Measurements from ENCODE around the gene CCDC24.

DNA sequence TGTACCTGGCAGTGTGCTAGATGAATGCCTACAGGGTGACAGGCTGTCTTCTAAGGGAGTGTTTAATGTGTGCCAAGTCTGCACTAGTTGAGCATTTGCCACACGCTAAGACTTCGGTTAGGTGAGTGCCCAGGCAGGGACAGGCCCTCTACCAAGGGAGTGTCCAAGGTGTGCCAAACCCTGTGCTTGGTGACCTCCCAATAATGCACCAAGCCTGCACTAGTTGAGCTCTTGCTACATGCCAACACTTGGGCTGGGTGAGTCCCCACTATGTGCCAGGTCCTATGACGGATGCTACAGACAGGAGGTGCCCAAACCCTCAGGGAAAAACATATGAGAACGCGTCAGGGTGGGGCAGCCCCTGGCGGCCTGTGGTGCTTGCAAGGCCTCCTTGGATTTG lies 29.1 kb downstream of the CCDC24 start:
- TF ChIP-seq, protein P1, sequence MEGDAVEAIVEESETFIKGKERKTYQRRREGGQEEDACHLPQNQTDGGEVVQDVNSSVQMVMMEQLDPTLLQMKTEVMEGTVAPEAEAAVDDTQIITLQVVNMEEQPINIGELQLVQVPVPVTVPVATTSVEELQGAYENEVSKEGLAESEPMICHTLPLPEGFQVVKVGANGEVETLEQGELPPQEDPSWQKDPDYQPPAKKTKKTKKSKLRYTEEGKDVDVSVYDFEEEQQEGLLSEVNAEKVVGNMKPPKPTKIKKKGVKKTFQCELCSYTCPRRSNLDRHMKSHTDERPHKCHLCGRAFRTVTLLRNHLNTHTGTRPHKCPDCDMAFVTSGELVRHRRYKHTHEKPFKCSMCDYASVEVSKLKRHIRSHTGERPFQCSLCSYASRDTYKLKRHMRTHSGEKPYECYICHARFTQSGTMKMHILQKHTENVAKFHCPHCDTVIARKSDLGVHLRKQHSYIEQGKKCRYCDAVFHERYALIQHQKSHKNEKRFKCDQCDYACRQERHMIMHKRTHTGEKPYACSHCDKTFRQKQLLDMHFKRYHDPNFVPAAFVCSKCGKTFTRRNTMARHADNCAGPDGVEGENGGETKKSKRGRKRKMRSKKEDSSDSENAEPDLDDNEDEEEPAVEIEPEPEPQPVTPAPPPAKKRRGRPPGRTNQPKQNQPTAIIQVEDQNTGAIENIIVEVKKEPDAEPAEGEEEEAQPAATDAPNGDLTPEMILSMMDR (conservative IDR thresholded peaks at IDR 0.05; ENCODE audit: low read length), result no peak
- TF ChIP-seq EZH2phosphoT487 (IDR thresholded peaks at IDR 0.05; ENCODE audit: borderline replicate concordance), result no peak

All from Loucy (cell line).